Adrenal gland (tissue), 12 donors: ENCODE data around the gene TNRC18. TPM values are rescaled to one million over a fixed set of nuclear protein-coding genes. Genes with fewer than 3 reads are reported as not detected.

Experiments
- DNase-seq, 7 donors: peaks; one replicate each; pipeline ENCODE4 v3.0.0-alpha.2; 2019 to 2020
- H3K27ac ChIP-seq, 5 donors: fragments of 200-600 bp; sonication (generic) in 4 of 5; 1 replicate in 3 of 5; 2 replicates in 2 of 5; pipeline versions ENCODE4 v1.5.1 to v1.8.0; 2016 to 2020; ENCODE audit warnings: mild to moderate bottlenecking in 1 of 5
- H3K27me3 ChIP-seq: fragments of 200-600 bp; 2 replicates; pipeline ENCODE4 v1.8.0; 2021
- H3K36me3 ChIP-seq, 2 donors: fragments of 200-600 bp; replicated peaks in 1 of 2; 1 replicate in 1 of 2; 2 replicates in 1 of 2; pipeline versions ENCODE4 v1.5.1 to v1.8.0; 2018 to 2022
- H3K4me1 ChIP-seq, 2 donors: fragments of 200-600 bp; replicated peaks in 1 of 2; 1 replicate in 1 of 2; 2 replicates in 1 of 2; pipeline versions ENCODE4 v1.5.1 to v1.8.0; 2018 to 2021
- H3K4me3 ChIP-seq, 4 donors: fragments of 200-600 bp; sonication (generic) in 3 of 4; one replicate each; pipeline ENCODE4 v1.5.1; 2016 to 2018
- H3K9me3 ChIP-seq, 3 donors: fragments of 200-600 bp; sonication (generic) in 1 of 3; replicated peaks in 1 of 3; 1 replicate in 2 of 3; 2 replicates in 1 of 3; pipeline versions ENCODE4 v1.5.1 to v1.8.0; 2016 to 2021
- CTCF ChIP-seq, 6 experiments: fragments of 450-650 bp in 4 of 6; fragments of 200-600 bp in 2 of 6; sonication (generic) in 1 of 6; IDR thresholded peaks; 1 replicate in 5 of 6; 2 replicates in 1 of 6; pipeline versions ENCODE4 v1.5.1 to v1.8.0; 2016 to 2021; ENCODE audit warnings: antibody characterized with exemption in 6 of 6, mild to moderate bottlenecking in 2 of 6, moderate library complexity in 1 of 6
- POLR2A ChIP-seq, 2 donors: fragments of 450-650 bp; IDR thresholded peaks; one replicate each; pipeline ENCODE4 v1.6.1; 2017; ENCODE audit warnings: antibody characterized with exemption in 2 of 2, mild to moderate bottlenecking in 2 of 2, moderate library complexity in 1 of 2
- WGBS, 4 donors: extraction: QIAGEN DNeasy Blood & Tissue Kit in 2 of 4; methylation state at CpG; one replicate each; pipeline versions ENCODE4 v1.1.5 to v1.1.7; 2013 to 2017; 5-methylcytosine and 5-hydroxymethylcytosine counted together
- intact Hi-C, 2 donors: fragments of 100-400 bp; cut with DNase I; formaldehyde crosslinking; loops; one replicate each; pipeline versions ENCODE4 v1.14.1 to v1.15.0; 2022 to 2023
- polyA plus RNA-seq, 3 donors: library from polyadenylated mRNA; stranded (reverse); fragments of 200-250 nt in 2 of 3; fragments of 350-450 nt in 1 of 3; fragmentation: Illumina TruSeq in 1 of 3; extraction: RNeasy Lipid Tissue Mini Kit (QIAGEN cat#74804) in 1 of 3; gene quantifications; one replicate each; pipeline ENCODE4 v1.2.3, GENCODE V29; 2013 to 2014
- total RNA-seq, 9 donors: library from RNA; depleted of rRNA in 4 of 9; stranded (reverse); fragments of >200 nt in 4 of 9; fragments of 120-200 nt in 1 of 9; fragmentation: NEBNext Ultra II Directional in 1 of 9; extraction: Animal tissue kit (Norgen Biotek cat#: 25700) in 1 of 9; gene quantifications; one replicate each; pipeline versions ENCODE4 v1.1.0 to v1.2.4, GENCODE V29; 2013 to 2023
- donor health status: healthy with polysubstance abuse.
- donor health status: Bipolar disorder and iron deficiency.
- donor health status: DM: yes; HTN: yes; CAD: no.
- donor health status: DM: no; HTN: no; CAD: no.
- donor health status: DM: no; HTN: no; CAD: no.
- donor health status: DM: yes; HTN: yes; CAD: no.

The TNRC18 gene
- total and polyA plus RNA-seq, 12 donors = 8.9 to 120 (median 55.4) TPM

- 61 to 81% (median 70%) methylated on average over 4 to 6 of the region's 6 CpGs for WGBS, 4 donors
- Histone ChIP-seq H3K27ac (peak overlapping the region; percentile 15 to 85 (median 62)), H3K4me1 (peaks cover 0 to 9% of the 10 kb centered on the region in 2 donors), H3K4me3 (peak overlapping the region in 1 of 4 donors; percentile 36), H3K27me3 (no peaks in the 10 kb centered on the region), H3K9me3 (no peaks in the 10 kb centered on the region), H3K36me3 (peaks cover 0 to 28% of the 10 kb centered on the region in 2 donors)
- intact Hi-C loops = no loop called here
- TF ChIP-seq CTCF (IDR thresholded peaks at IDR 0.05) (peak in 2 of 6 experiments; percentile 11 to 21), POLR2A (IDR thresholded peaks at IDR 0.05) (no peak)
- peak in 3 of 7 donors; percentile 29 to 58 (median 29) for DNase-seq
Measured at GRCh38 chr7:5396542-5396941, 27.1 kb downstream of the TNRC18 start.

DNA sequence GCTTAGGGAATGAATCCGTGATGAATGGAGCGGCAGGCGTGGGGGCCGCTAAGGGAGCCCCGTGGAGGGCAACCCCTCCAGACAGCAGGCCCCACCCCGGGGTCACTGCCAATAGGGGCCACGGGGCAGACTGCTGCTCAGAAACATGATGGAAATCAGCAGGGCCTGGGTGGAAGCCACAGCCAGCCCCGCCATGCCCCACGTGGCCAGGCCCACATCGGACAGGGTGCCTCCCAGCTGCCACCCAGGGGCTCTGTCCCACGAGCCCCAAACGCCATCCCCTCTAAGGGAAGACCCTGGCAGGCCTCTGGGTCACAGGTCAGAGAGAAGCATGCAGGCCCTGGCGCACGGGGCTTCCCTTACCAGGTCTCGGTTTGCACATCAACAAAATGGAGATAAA lies 28.4 kb downstream of the TNRC18 start:
- DNase-seq = no peak
- Histone ChIP-seq H3K4me3 (no peak overlapping the region), H3K4me1 (peaks cover 0 to 9% of the 10 kb centered on the region in 2 donors), H3K27ac (peak overlapping the region in 1 of 5 donors; percentile 22), H3K9me3 (no peaks in the 10 kb centered on the region), H3K27me3 (no peaks in the 10 kb centered on the region), H3K36me3 (peaks cover 0 to 41% of the 10 kb centered on the region in 2 donors)
- intact Hi-C loops = no loop called here
- WGBS, 4 donors = 68 to 93% (median 79%) methylated on average over 3 to 15 of the region's 15 CpGs
- TF ChIP-seq POLR2A (IDR thresholded peaks at IDR 0.05) = no peak
- TF ChIP-seq CTCF (IDR thresholded peaks at IDR 0.05) = no peak

DNA sequence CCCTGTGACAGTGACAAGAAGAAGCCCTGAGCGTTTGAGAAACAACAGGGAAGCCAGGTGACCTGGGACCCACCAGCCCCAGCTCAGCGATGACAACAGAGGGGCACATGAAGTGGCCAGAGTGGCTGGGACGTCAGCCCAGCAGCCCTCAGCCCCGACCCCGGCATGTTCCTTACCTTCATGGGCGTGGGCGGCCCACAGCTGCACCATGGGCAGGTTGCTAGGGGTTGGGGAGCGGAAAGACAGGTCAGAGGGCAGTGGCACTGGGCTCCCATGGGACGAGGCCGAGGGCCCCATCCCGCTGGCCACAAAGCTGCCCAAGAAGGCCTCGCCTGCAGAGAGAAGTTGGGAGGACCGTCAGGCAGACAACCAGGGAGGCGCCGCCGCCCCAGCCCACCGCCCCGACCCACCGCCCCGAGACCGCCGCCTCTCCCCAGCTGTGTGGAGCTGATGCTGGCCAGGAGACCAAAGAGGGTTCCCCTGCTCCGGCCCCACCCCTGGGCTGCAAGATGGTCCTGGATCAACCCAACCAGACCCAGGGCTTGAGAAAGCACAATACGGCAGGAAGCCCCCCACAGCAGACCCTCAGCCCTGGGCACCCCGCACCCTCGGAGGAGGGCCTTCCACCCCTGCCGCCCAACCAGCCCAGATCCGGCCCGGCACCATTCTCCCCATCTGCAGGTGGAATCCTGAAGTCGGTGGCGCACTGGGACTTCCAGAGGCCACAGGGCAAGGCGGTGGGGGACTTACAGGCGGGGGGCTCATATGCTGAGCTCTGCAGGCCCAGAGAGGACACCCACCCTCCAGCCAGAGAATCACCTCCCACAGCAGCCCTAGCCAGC lies 29.1 kb downstream of the TNRC18 start:
- no peaks in the 10 kb centered on the region for H3K9me3 ChIP-seq
- no peak for DNase-seq
- peak overlapping the region in 1 of 5 donors; percentile 22 for H3K27ac ChIP-seq
- intact Hi-C loops = no loop called here
- peaks cover 0 to 9% of the 10 kb centered on the region in 2 donors for H3K4me1 ChIP-seq
- no peak overlapping the region for H3K4me3 ChIP-seq
- TF ChIP-seq CTCF (IDR thresholded peaks at IDR 0.05) (no peak), POLR2A (IDR thresholded peaks at IDR 0.05) (no peak)
- peaks cover 0 to 49% of the 10 kb centered on the region in 2 donors for H3K36me3 ChIP-seq
- 80 to 90% (median 86%) methylated on average over 6 to 33 of the region's 33 CpGs for WGBS, 4 donors
- H3K27me3 ChIP-seq = no peaks in the 10 kb centered on the region

DNA sequence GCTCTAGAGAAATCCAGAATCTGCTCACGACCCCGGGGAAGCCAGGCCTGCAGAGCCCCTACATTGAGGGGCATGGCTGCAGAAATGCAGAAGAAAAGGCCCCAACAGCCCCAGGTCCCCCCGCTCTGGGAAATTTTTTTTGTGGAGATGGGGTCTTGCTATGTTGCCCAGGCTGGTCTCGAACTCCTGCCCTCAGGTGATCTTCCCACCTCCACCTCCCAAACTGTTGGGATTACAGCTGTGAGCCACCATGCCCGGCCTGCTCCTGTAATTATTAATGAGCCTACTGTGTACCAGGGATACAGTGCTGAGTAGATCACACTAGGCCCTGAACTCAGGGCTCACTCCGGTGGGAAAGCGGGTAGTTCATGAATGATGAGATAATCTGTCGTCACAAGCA lies 29.9 kb downstream of the TNRC18 start:
- Histone ChIP-seq H3K36me3 (peaks cover 0 to 49% of the 10 kb centered on the region in 2 donors), H3K9me3 (no peaks in the 10 kb centered on the region), H3K4me1 (peaks cover 0 to 9% of the 10 kb centered on the region in 2 donors), H3K4me3 (no peak overlapping the region), H3K27me3 (no peaks in the 10 kb centered on the region), H3K27ac (no peak overlapping the region)
- 90 to 95% (median 92%) methylated on average over 6 to 8 of the region's 8 CpGs for WGBS, 4 donors
- DNase-seq = no peak
- intact Hi-C loops = no loop called here
- TF ChIP-seq CTCF (IDR thresholded peaks at IDR 0.05) (no peak), POLR2A (IDR thresholded peaks at IDR 0.05) (no peak)
